AG04449 (cell line): ENCODE results near the gene MPO.

Experiments used
- CTCF ChIA-PET: fragments of 350-600 bp; formaldehyde crosslinking; extraction: SDS; loops from one replicate; lab custom pipeline; 2021; ENCODE audit warnings: antibody characterized with exemption; lab: Yijun Ruan, JAX
- POLR2A ChIA-PET: fragments of 400-600, 350-600 bp; formaldehyde crosslinking; extraction: SDS; loops from one replicate; lab custom pipeline; 2020; ENCODE audit warnings: antibody characterized with exemption, inconsistent platforms; lab: Yijun Ruan, JAX
- DNase-seq: peaks from one replicate; pipeline ENCODE4 v3.0.0-alpha.2; 2010; ENCODE audit warnings: low read depth, low spot score
- H3K4me3 ChIP-seq: 2 replicates; pipeline ENCODE4 v1.5.1; 2011; ENCODE audit warnings: low read depth, mild to moderate bottlenecking, control low read depth, low read length
- CTCF ChIP-seq: IDR thresholded peaks from one replicate; pipeline ENCODE4 v1.5.1; 2011; ENCODE audit warnings: mild to moderate bottlenecking, moderate library complexity, low read length, control low read depth, inconsistent platforms; ENCODE audit not compliant: insufficient read depth; ENCODE audit errors: missing control alignments

Gene MPO

GRCh38 chr17:58268774-58269556 lies 11.8 kb downstream of the MPO start:
- ChIA-PET POLR2A (no interaction called here), CTCF (interaction anchor here (1.4 kb wide), 1 partner anchor 7 kb away, joined by 5 read pairs; no protein-coding TSS in a partner anchor)
- no peak for DNase-seq
- TF ChIP-seq CTCF, result no peak
- no peak overlapping the region for H3K4me3 ChIP-seq

- DNase-seq, result no peak
- CTCF ChIA-PET, result interaction anchor here (0.5 to 1.4 kb wide), 2 partner anchors 8 to 251 kb away, joined by 3 to 5 read pairs; no protein-coding TSS in a partner anchor
Observed at GRCh38 chr17:58268326-58268725, 12.4 kb downstream of the MPO start.

GRCh38 chr17:58267347-58268324 lies 13.1 kb downstream of the MPO start:
- TF ChIP-seq CTCF, result no peak
- no peak for DNase-seq
- ChIA-PET POLR2A (no interaction called here), CTCF (interaction anchor here (0.5 to 1.4 kb wide), 2 partner anchors 9 to 252 kb away, joined by 3 to 5 read pairs; no protein-coding TSS in a partner anchor)
- no peak overlapping the region for H3K4me3 ChIP-seq

More at GRCh38 chr17:58268326-58268725, 12.4 kb downstream of the MPO start:
- no peak overlapping the region for H3K4me3 ChIP-seq
- no peak for TF ChIP-seq CTCF
- POLR2A ChIA-PET, result no interaction called here

GRCh38 chr17:58265902-58266875 lies 14.5 kb downstream of the MPO start:
- no peak for DNase-seq
- no peak for TF ChIP-seq CTCF
- H3K4me3 ChIP-seq, result no peak overlapping the region
- POLR2A ChIA-PET, result no interaction called here
- CTCF ChIA-PET, result no interaction called here

- DNase-seq, result no peak
- CTCF ChIA-PET, result no interaction called here
- POLR2A ChIA-PET, result no interaction called here
- H3K4me3 ChIP-seq, result no peak overlapping the region
- TF ChIP-seq CTCF, result no peak
Observed at GRCh38 chr17:58265271-58265670, 15.5 kb downstream of the MPO start.
